WTC11 (cell line): Measurements from ENCODE around the gene GUCY1B1. TPM values are rescaled to one million over a fixed set of nuclear protein-coding genes. Genes with fewer than 3 reads are reported as not detected.

Experiments
- ATAC-seq: fragments of 200-7000 bp; cut with Tn5 transposase; 2 replicates; pipeline ENCODE4 v1.10.0; 2021; ENCODE audit warnings: mild to moderate bottlenecking, moderate library complexity
- CTCF ChIA-PET: fragments of 300-600 bp; sonication (Branson Sonifier 250); formaldehyde crosslinking; loops from one replicate; lab custom pipeline; 2021; ENCODE audit warnings: antibody characterized with exemption; lab: Charles Lee
- POLR2A ChIA-PET: fragments of 350-600 bp; sonication (Branson Sonifier 250); formaldehyde crosslinking; loops from one replicate; lab custom pipeline; 2021; ENCODE audit warnings: antibody characterized with exemption; lab: Charles Lee
- DNase-seq: peaks from one replicate; pipeline ENCODE4 v3.0.0; 2021; ENCODE audit warnings: low spot score
- H3K27ac Mint-ChIP-seq: 2 replicates; pipeline ENCODE4 v1.8.0; 2021; ENCODE audit warnings: mixed read lengths
- H3K27me3 Mint-ChIP-seq: 2 replicates; pipeline ENCODE4 v1.8.0; 2021; ENCODE audit warnings: low read depth, mild to moderate bottlenecking, moderate library complexity, mixed read lengths
- H3K36me3 Mint-ChIP-seq: 2 replicates; pipeline ENCODE4 v1.8.0; 2021; ENCODE audit warnings: mixed read lengths
- H3K4me1 Mint-ChIP-seq: 2 replicates; pipeline ENCODE4 v1.8.0; 2022; ENCODE audit warnings: mixed read lengths
- H3K4me3 Mint-ChIP-seq: 2 replicates; pipeline ENCODE4 v1.8.0; 2021; ENCODE audit warnings: mild to moderate bottlenecking, moderate library complexity, mixed read lengths
- H3K9me3 Mint-ChIP-seq: 2 replicates; pipeline ENCODE4 v1.8.0; 2021; ENCODE audit warnings: mixed read lengths
- CDX4 ChIP-seq: fragments of 250-450 bp; sonication (Bioruptor Pico); IDR thresholded peaks from 2 replicates; pipeline ENCODE4 v1.9.0; 2021; ENCODE audit warnings: moderate library complexity, mild to moderate bottlenecking, inconsistent platforms, borderline replicate concordance
- ETV6 ChIP-seq: sonication (generic); formaldehyde crosslinking; IDR thresholded peaks from 2 replicates; pipeline ENCODE4 v1.8.1; 2022; ENCODE audit warnings: mild to moderate bottlenecking, missing genetic modification reagents
- FOXJ3 ChIP-seq: sonication (generic); formaldehyde crosslinking; IDR thresholded peaks from 2 replicates; pipeline ENCODE4 v1.9.0; 2021; ENCODE audit warnings: missing genetic modification reagents, mild to moderate bottlenecking, borderline replicate concordance
- FOXP1 ChIP-seq: sonication (generic); formaldehyde crosslinking; IDR thresholded peaks from 2 replicates; pipeline ENCODE4 v1.8.0; 2022; ENCODE audit warnings: missing genetic modification reagents, mild to moderate bottlenecking, moderate library complexity, borderline replicate concordance
- KAT7 ChIP-seq: sonication (generic); formaldehyde crosslinking; IDR thresholded peaks from 2 replicates; pipeline ENCODE4 v1.8.1; 2023; ENCODE audit warnings: missing genetic modification reagents, mild to moderate bottlenecking, borderline replicate concordance
- NFE2L1 ChIP-seq: sonication (generic); formaldehyde crosslinking; IDR thresholded peaks from 2 replicates; pipeline ENCODE4 v1.8.1; 2023; ENCODE audit warnings: missing genetic modification reagents
- NR2C2 ChIP-seq: sonication (generic); formaldehyde crosslinking; IDR thresholded peaks from 2 replicates; pipeline ENCODE4 v1.8.0; 2022; ENCODE audit warnings: mild to moderate bottlenecking, missing genetic modification reagents
- RORB ChIP-seq: fragments of 250-450 bp; sonication (Bioruptor Pico); IDR thresholded peaks from 2 replicates; pipeline ENCODE4 v1.9.0; 2021; ENCODE audit warnings: mild to moderate bottlenecking
- TCF7 ChIP-seq: sonication (generic); formaldehyde crosslinking; IDR thresholded peaks from 2 replicates; pipeline ENCODE4 v1.8.0; 2022; ENCODE audit warnings: mild to moderate bottlenecking, low read depth, missing genetic modification reagents, moderate library complexity
- TEAD1 ChIP-seq: sonication (generic); formaldehyde crosslinking; IDR thresholded peaks from 2 replicates; pipeline ENCODE4 v1.8.0; 2022; ENCODE audit warnings: mild to moderate bottlenecking, missing genetic modification reagents
- ZBTB21 ChIP-seq: sonication (generic); formaldehyde crosslinking; IDR thresholded peaks from 2 replicates; pipeline ENCODE4 v1.8.1; 2023; ENCODE audit warnings: mild to moderate bottlenecking, missing genetic modification reagents, borderline replicate concordance
- ZNF232 ChIP-seq: sonication (generic); formaldehyde crosslinking; IDR thresholded peaks from 2 replicates; pipeline ENCODE4 v1.8.0; 2022; ENCODE audit warnings: mild to moderate bottlenecking, missing genetic modification reagents
- ZNF532 ChIP-seq: fragments of 250-450 bp; sonication (Bioruptor Pico); IDR thresholded peaks from 2 replicates; pipeline ENCODE4 v1.9.0; 2021; ENCODE audit warnings: mild to moderate bottlenecking, borderline replicate concordance
- total RNA-seq: library from RNA; stranded (reverse); gene quantifications from 3 replicates; pipeline ENCODE4 v1.2.3, GENCODE V29; 2021
- TF ChIP-seq, protein P1 (sequence below): sonication (generic); formaldehyde crosslinking; IDR thresholded peaks from 2 replicates; pipeline ENCODE4 v1.8.1; 2022; ENCODE audit warnings: mild to moderate bottlenecking, missing genetic modification reagents, moderate library complexity, borderline replicate concordance
- TF ChIP-seq, protein P2 (sequence below): sonication (generic); formaldehyde crosslinking; IDR thresholded peaks from 2 replicates; pipeline ENCODE4 v1.8.1; 2023; ENCODE audit warnings: mild to moderate bottlenecking, missing genetic modification reagents, moderate library complexity
- TF ChIP-seq, protein P3 (sequence below): sonication (generic); formaldehyde crosslinking; IDR thresholded peaks from 2 replicates; pipeline ENCODE4 v1.8.1; 2023; ENCODE audit warnings: mild to moderate bottlenecking, moderate library complexity, missing genetic modification reagents
- TF ChIP-seq, protein P4 (sequence below): sonication (generic); formaldehyde crosslinking; IDR thresholded peaks from 2 replicates; pipeline ENCODE4 v1.8.1; 2022; ENCODE audit warnings: low read depth, mild to moderate bottlenecking, moderate library complexity, missing genetic modification reagents, borderline replicate concordance

Gene GUCY1B1
- total RNA-seq, 1 experiment from 2014 or later = 12.7 TPM

DNA sequence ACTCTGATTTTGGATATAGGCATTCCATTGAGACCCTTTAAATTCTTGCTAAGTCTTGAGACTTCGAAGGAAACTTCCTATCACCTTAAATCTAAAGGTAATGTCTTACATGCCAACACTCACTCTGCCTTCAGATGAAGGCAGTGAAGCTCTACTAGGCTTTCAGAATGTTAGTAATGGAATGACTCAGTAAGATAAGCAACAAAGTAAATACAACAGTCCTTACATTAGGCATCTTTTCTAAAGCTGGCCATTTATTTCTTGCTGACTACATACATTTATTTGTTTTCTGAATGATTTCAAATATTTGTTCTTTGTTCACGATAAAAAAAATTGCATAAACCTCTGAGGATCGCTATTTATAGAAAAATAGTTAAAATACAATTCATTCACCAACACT, 63.8 kb downstream of the GUCY1B1 start:
- H3K4me3 Mint-ChIP-seq = no peak overlapping the region
- H3K4me1 Mint-ChIP-seq = peaks cover 20% of the 10 kb centered on the region
- no peaks in the 10 kb centered on the region for H3K27me3 Mint-ChIP-seq
- H3K27ac Mint-ChIP-seq = no peak overlapping the region
- TF ChIP-seq TEAD1 (CRISPR knock-in tag) (no peak), FOXP1 (CRISPR knock-in tag) (no peak)
- ChIA-PET CTCF (no interaction called here), POLR2A (no interaction called here)
- no peaks in the 10 kb centered on the region for H3K9me3 Mint-ChIP-seq
- no peak for DNase-seq
- no peak for ATAC-seq
- H3K36me3 Mint-ChIP-seq = no peaks in the 10 kb centered on the region

GRCh38 chr4:155828628-155829027, 69.8 kb downstream of the GUCY1B1 start:
- TF ChIP-seq, protein P1, sequence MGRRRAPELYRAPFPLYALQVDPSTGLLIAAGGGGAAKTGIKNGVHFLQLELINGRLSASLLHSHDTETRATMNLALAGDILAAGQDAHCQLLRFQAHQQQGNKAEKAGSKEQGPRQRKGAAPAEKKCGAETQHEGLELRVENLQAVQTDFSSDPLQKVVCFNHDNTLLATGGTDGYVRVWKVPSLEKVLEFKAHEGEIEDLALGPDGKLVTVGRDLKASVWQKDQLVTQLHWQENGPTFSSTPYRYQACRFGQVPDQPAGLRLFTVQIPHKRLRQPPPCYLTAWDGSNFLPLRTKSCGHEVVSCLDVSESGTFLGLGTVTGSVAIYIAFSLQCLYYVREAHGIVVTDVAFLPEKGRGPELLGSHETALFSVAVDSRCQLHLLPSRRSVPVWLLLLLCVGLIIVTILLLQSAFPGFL (CRISPR knock-in tag) = no peak
- TF ChIP-seq ZNF232 (CRISPR knock-in tag) (no peak), KAT7 (CRISPR knock-in tag) (no peak), NFE2L1 (CRISPR knock-in tag) (no peak), ETV6 (CRISPR knock-in tag) (no peak)
- TF ChIP-seq, protein P2, sequence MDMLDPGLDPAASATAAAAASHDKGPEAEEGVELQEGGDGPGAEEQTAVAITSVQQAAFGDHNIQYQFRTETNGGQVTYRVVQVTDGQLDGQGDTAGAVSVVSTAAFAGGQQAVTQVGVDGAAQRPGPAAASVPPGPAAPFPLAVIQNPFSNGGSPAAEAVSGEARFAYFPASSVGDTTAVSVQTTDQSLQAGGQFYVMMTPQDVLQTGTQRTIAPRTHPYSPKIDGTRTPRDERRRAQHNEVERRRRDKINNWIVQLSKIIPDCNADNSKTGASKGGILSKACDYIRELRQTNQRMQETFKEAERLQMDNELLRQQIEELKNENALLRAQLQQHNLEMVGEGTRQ (CRISPR knock-in tag) = no peak
- DNase-seq = no peak
- POLR2A ChIA-PET = no interaction called here
- no peaks in the 10 kb centered on the region for H3K9me3 Mint-ChIP-seq
- H3K27me3 Mint-ChIP-seq = no peaks in the 10 kb centered on the region
- CTCF ChIA-PET = no interaction called here
- no peak overlapping the region for H3K4me3 Mint-ChIP-seq
- ATAC-seq = no peak
- H3K4me1 Mint-ChIP-seq = peaks cover 4% of the 10 kb centered on the region; the same call in 1 of the 2 replicates
- no peak overlapping the region for H3K27ac Mint-ChIP-seq
- no peaks in the 10 kb centered on the region for H3K36me3 Mint-ChIP-seq

GRCh38 chr4:155832664-155833063, 73.8 kb downstream of the GUCY1B1 start:
- no peaks in the 10 kb centered on the region for H3K36me3 Mint-ChIP-seq
- CTCF ChIA-PET = no interaction called here

DNA sequence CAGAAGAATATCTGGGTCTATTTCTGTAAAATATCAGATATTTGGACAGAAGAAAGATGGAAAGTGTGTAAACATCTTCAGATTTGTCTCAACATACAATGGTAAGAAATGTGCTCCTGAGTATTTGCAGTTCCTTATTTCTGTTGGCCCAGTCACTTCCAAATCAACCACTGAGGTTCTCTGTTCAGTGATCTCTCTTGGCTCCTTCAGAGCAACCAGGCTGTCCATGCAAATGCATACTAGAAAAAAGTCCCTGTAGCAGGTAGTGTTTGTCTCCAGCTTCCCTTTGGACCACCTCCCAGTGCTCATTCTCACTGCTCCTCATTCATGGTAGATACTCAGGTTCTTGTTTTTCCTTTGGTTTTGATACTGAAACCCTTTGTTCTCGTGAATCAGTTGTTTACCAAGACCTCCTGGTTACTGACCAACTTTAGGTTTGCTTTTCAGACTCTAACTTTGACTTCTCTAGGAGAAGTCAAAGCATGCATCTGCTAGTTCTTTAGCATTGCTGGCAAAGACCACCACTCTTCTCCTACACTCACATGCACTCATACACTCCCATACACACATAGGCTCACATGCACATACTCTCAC, 78.5 kb downstream of the GUCY1B1 start:
- H3K4me1 Mint-ChIP-seq = peaks cover 7% of the 10 kb centered on the region
- POLR2A ChIA-PET = no interaction called here
- TF ChIP-seq ZNF532 (CRISPR knock-in tag) = no peak
- no peak for TF ChIP-seq ZBTB21
- TF ChIP-seq, protein P3, sequence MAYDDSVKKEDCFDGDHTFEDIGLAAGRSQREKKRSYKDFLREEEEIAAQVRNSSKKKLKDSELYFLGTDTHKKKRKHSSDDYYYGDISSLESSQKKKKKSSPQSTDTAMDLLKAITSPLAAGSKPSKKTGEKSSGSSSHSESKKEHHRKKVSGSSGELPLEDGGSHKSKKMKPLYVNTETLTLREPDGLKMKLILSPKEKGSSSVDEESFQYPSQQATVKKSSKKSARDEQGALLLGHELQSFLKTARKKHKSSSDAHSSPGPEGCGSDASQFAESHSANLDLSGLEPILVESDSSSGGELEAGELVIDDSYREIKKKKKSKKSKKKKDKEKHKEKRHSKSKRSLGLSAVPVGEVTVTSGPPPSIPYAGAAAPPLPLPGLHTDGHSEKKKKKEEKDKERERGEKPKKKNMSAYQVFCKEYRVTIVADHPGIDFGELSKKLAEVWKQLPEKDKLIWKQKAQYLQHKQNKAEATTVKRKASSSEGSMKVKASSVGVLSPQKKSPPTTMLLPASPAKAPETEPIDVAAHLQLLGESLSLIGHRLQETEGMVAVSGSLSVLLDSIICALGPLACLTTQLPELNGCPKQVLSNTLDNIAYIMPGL (CRISPR knock-in tag) = no peak
- TF ChIP-seq, protein P4, sequence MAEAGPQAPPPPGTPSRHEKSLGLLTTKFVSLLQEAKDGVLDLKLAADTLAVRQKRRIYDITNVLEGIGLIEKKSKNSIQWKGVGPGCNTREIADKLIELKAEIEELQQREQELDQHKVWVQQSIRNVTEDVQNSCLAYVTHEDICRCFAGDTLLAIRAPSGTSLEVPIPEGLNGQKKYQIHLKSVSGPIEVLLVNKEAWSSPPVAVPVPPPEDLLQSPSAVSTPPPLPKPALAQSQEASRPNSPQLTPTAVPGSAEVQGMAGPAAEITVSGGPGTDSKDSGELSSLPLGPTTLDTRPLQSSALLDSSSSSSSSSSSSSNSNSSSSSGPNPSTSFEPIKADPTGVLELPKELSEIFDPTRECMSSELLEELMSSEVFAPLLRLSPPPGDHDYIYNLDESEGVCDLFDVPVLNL (CRISPR knock-in tag) = no peak
- TF ChIP-seq RORB (CRISPR knock-in tag) = no peak
- TF ChIP-seq FOXJ3 (CRISPR knock-in tag) = no peak
- no peak for TF ChIP-seq TCF7
- TF ChIP-seq, all 79 proteins: peak for 0
- ATAC-seq = no peak
- H3K36me3 Mint-ChIP-seq = no peaks in the 10 kb centered on the region
- H3K27ac Mint-ChIP-seq = no peak overlapping the region
- DNase-seq = no peak
- H3K9me3 Mint-ChIP-seq = no peaks in the 10 kb centered on the region
- H3K27me3 Mint-ChIP-seq = no peaks in the 10 kb centered on the region
- CTCF ChIA-PET = no interaction called here
- no peak overlapping the region for H3K4me3 Mint-ChIP-seq

More at GRCh38 chr4:155832664-155833063, 73.8 kb downstream of the GUCY1B1 start:
- H3K4me1 Mint-ChIP-seq = peaks cover 4% of the 10 kb centered on the region; the same call in 1 of the 2 replicates
- H3K4me3 Mint-ChIP-seq = no peak overlapping the region
- H3K9me3 Mint-ChIP-seq = no peaks in the 10 kb centered on the region
- no peak for ATAC-seq
- POLR2A ChIA-PET = no interaction called here
- H3K27me3 Mint-ChIP-seq = no peaks in the 10 kb centered on the region
- DNase-seq = no peak
- no peak overlapping the region for H3K27ac Mint-ChIP-seq
- no peak for TF ChIP-seq NR2C2
- TF ChIP-seq CDX4 = no peak
